Stomach (tissue), 9 donors: ENCODE measurements around the gene POFUT2. TPM values are rescaled to one million over a fixed set of nuclear protein-coding genes. Genes with fewer than 3 reads are reported as not detected.
A peak's percentile ranks its signal among the peaks of the same experiment; 100 is the strongest.

Experiments
- DNase-seq, 2 donors: peaks; one replicate each; pipeline versions ENCODE4 v3.0.0 to v3.0.0-alpha.2; 2013 to 2019
- H3K27ac ChIP-seq, 5 donors: fragments of 200-600 bp in 4 of 5; sonication (generic) in 4 of 5; one replicate each; pipeline ENCODE4 v1.5.1; 2013 to 2019; ENCODE audit warnings: mild to moderate bottlenecking in 1 of 5, moderate library complexity in 1 of 5
- H3K27me3 ChIP-seq, 3 donors: fragments of 200-600 bp; sonication (generic); one replicate each; pipeline ENCODE4 v1.5.1; 2017 to 2019; ENCODE audit warnings: mixed run types in 1 of 3
- H3K36me3 ChIP-seq, 4 donors: fragments of 200-600 bp; sonication (generic); 1 replicate in 3 of 4; 2 replicates in 1 of 4; pipeline ENCODE4 v1.5.1; 2016 to 2019
- H3K4me1 ChIP-seq, 4 donors: fragments of 200-600 bp; sonication (generic); one replicate each; pipeline ENCODE4 v1.5.1; 2016 to 2019
- H3K4me3 ChIP-seq, 4 donors: fragments of 200-600 bp; sonication (generic) in 3 of 4; one replicate each; pipeline ENCODE4 v1.5.1; 2016 to 2019; ENCODE audit warnings: mild to moderate bottlenecking in 1 of 4
- H3K9me3 ChIP-seq, 4 donors: fragments of 200-600 bp; sonication (generic); one replicate each; pipeline ENCODE4 v1.5.1; 2016 to 2019
- EP300 ChIP-seq: sonication (generic); formaldehyde crosslinking; IDR thresholded peaks from one replicate; pipeline ENCODE4 v1.6.1; 2017; ENCODE audit warnings: antibody characterized with exemption
- POLR2A ChIP-seq, 4 donors: fragments of 450-650 bp; IDR thresholded peaks; one replicate each; pipeline ENCODE4 v1.6.1; 2016; ENCODE audit warnings: antibody characterized with exemption in 4 of 4, control low read depth in 2 of 4, mild to moderate bottlenecking in 1 of 4, moderate library complexity in 1 of 4
- POLR2AphosphoS5 ChIP-seq, 3 donors: sonication (generic); formaldehyde crosslinking; IDR thresholded peaks; one replicate each; pipeline ENCODE4 v1.6.1; 2016; ENCODE audit warnings: antibody characterized with exemption in 3 of 3
- WGBS, 5 donors: extraction: QIAGEN DNeasy Blood & Tissue Kit in 3 of 5; methylation state at CpG; one replicate each; pipeline versions ENCODE4 v1.1.5 to v1.1.7; 2013 to 2018; 5-methylcytosine and 5-hydroxymethylcytosine counted together
- intact Hi-C: fragments of 100-400 bp; cut with DNase I; formaldehyde crosslinking; loops from one replicate; pipeline ENCODE4 v1.15.1; 2023; ENCODE audit warnings: low total_unique reads
- polyA plus RNA-seq, 3 donors: library from polyadenylated mRNA; stranded (reverse); fragments of 200-250 nt; gene quantifications; one replicate each; pipeline ENCODE4 v1.2.3, GENCODE V29; 2013
- total RNA-seq, 5 donors: library from RNA; depleted of rRNA; stranded (reverse); fragments of >200 nt; gene quantifications; one replicate each; pipeline versions ENCODE4 v1.1.0 to v1.2.3, GENCODE V29; 2014 to 2016
- TF ChIP-seq, protein P1 (sequence below), 7 experiments: fragments of 450-650 bp in 4 of 7; fragments of 200-600 bp in 3 of 7; sonication (generic) in 3 of 7; IDR thresholded peaks; one replicate each; pipeline ENCODE4 v1.5.1; 2016 to 2019; ENCODE audit warnings: antibody characterized with exemption in 7 of 7, control low read depth in 2 of 7, mild to moderate bottlenecking in 1 of 7
- donor health status: healthy with polysubstance abuse.
- donor health status: Bipolar disorder and iron deficiency.
- donor health status: healthy.

POFUT2 gene
- total and polyA plus RNA-seq, 8 donors, result 7.4 to 34.2 (median 22.4) TPM

GRCh38 chr21:45264912-45265515 is 22.7 kb downstream of the POFUT2 start:
- Histone ChIP-seq H3K27ac (no peak overlapping the region), H3K27me3 (no peaks in the 10 kb centered on the region), H3K4me3 (no peak overlapping the region), H3K4me1 (no peaks in the 10 kb centered on the region), H3K9me3 (no peaks in the 10 kb centered on the region), H3K36me3 (peaks cover 49 to 71% (median 65%) of the 10 kb centered on the region in 4 donors)
- intact Hi-C loops, result no loop called here
- TF ChIP-seq POLR2A (IDR thresholded peaks at IDR 0.05) (no peak), POLR2AphosphoS5 (IDR thresholded peaks at IDR 0.05) (no peak), EP300 (no peak)
- TF ChIP-seq, protein P1, sequence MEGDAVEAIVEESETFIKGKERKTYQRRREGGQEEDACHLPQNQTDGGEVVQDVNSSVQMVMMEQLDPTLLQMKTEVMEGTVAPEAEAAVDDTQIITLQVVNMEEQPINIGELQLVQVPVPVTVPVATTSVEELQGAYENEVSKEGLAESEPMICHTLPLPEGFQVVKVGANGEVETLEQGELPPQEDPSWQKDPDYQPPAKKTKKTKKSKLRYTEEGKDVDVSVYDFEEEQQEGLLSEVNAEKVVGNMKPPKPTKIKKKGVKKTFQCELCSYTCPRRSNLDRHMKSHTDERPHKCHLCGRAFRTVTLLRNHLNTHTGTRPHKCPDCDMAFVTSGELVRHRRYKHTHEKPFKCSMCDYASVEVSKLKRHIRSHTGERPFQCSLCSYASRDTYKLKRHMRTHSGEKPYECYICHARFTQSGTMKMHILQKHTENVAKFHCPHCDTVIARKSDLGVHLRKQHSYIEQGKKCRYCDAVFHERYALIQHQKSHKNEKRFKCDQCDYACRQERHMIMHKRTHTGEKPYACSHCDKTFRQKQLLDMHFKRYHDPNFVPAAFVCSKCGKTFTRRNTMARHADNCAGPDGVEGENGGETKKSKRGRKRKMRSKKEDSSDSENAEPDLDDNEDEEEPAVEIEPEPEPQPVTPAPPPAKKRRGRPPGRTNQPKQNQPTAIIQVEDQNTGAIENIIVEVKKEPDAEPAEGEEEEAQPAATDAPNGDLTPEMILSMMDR (IDR thresholded peaks at IDR 0.05), result no peak
- 92 to 96% (median 94%) methylated on average over 30 to 34 of the region's 34 CpGs for WGBS, 5 donors
- DNase-seq, result peak in 1 of 2 donors; percentile 21

GRCh38 chr21:45264146-45264911 is 23.4 kb downstream of the POFUT2 start:
- TF ChIP-seq POLR2A (IDR thresholded peaks at IDR 0.05) (no peak), POLR2AphosphoS5 (IDR thresholded peaks at IDR 0.05) (no peak)
- intact Hi-C loops, result no loop called here
- Histone ChIP-seq H3K27ac (no peak overlapping the region), H3K4me1 (no peaks in the 10 kb centered on the region), H3K4me3 (no peak overlapping the region), H3K9me3 (no peaks in the 10 kb centered on the region), H3K27me3 (no peaks in the 10 kb centered on the region), H3K36me3 (peaks cover 45 to 64% (median 58%) of the 10 kb centered on the region in 4 donors)
- DNase-seq, result peak in 1 of 2 donors; percentile 17
- WGBS, 5 donors, result 72 to 88% (median 79%) methylated on average over 20 to 23 of the region's 23 CpGs

GRCh38 chr21:45263534-45263933 is 24.2 kb downstream of the POFUT2 start:
- TF ChIP-seq POLR2AphosphoS5 (IDR thresholded peaks at IDR 0.05) (no peak), POLR2A (IDR thresholded peaks at IDR 0.05) (no peak), EP300 (no peak)
- TF ChIP-seq, protein P1 (IDR thresholded peaks at IDR 0.05), result no peak

DNA sequence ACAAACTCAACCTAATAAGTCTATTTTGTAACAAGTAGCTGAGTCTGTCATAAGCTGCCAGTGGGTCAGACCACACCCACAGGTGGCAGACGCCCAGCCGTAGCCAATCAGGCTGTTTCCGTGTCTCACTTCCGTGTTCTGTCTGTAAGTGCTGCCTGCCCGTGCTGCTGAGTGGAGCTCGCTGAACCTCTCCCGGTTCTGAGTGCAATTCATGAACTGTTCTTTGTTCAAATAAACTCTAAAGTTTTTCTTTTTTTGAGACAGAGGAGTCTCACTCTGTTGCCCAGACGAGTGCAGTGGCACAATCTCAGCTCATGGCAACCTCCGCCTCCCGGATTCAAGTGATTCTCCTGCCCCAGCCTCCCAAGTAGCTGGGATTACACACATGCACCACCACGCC is 25.1 kb downstream of the POFUT2 start:
- H3K4me3 ChIP-seq, result no peak overlapping the region
- intact Hi-C loops, result no loop called here
- H3K27me3 ChIP-seq, result peaks cover 0 to 14% (median 10%) of the 10 kb centered on the region in 3 donors
- 78 to 94% (median 86%) methylated on average over 11 of the region's 11 CpGs for WGBS, 5 donors
- H3K27ac ChIP-seq, result no peak overlapping the region
- H3K36me3 ChIP-seq, result peaks cover 42 to 52% (median 47%) of the 10 kb centered on the region in 4 donors
- TF ChIP-seq POLR2AphosphoS5 (IDR thresholded peaks at IDR 0.05) (no peak), POLR2A (IDR thresholded peaks at IDR 0.05) (no peak), EP300 (no peak)
- TF ChIP-seq, protein P1 (IDR thresholded peaks at IDR 0.05), result no peak
- DNase-seq, result peak in 1 of 2 donors; percentile 26
- no peaks in the 10 kb centered on the region for H3K9me3 ChIP-seq
- no peaks in the 10 kb centered on the region for H3K4me1 ChIP-seq

More at GRCh38 chr21:45263534-45263933, 24.2 kb downstream of the POFUT2 start:
- H3K27me3 ChIP-seq, result peaks cover 0 to 6% (median 2%) of the 10 kb centered on the region in 3 donors
- peak in 1 of 2 donors; percentile 16 for DNase-seq
- 87 to 98% (median 93%) methylated on average over 5 to 6 of the region's 6 CpGs for WGBS, 5 donors
- no peaks in the 10 kb centered on the region for H3K9me3 ChIP-seq
- H3K27ac ChIP-seq, result no peak overlapping the region
- intact Hi-C loops, result no loop called here
- no peaks in the 10 kb centered on the region for H3K4me1 ChIP-seq
- no peak overlapping the region for H3K4me3 ChIP-seq
- H3K36me3 ChIP-seq, result peaks cover 45 to 61% (median 55%) of the 10 kb centered on the region in 4 donors
